ENCODE results near the gene CDK14.

DNA sequence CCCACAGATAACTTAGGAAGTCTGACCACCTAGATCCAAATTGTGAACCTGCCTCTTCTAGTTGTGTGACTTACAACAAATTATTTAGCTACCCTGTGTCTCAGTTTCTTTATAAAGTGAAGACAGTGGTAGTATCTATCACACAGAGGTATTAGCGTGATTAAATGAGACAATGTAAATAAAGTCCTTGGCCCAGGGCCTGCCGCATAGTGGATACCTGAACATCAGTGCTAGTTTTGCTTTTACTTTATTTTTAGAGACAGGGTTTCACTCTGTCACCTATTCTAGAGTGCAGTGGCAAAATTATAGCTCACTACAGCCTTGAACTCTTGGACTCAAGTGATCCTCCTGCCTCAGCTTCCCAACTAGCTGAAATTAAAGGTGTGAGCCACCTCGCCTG, 177.1 kb downstream of the CDK14 start:
- TF ChIP-seq CTCF (IDR thresholded peaks at IDR 0.05) (no peak), POLR2A (IDR thresholded peaks at IDR 0.05) (no peak)

Measured in heart left ventricle (tissue), 13 donors.